SH-SY5Y (cell line): ENCODE measurements around the gene CSTPP1.

Experiments used
- GATA2 ChIP-seq: IDR thresholded peaks from 2 replicates; pipeline ENCODE4 v1.6.1; 2011; ENCODE audit warnings: mild to moderate bottlenecking, low read depth, low read length
- GATA3 ChIP-seq: IDR thresholded peaks from 2 replicates; pipeline ENCODE4 v1.6.1; 2011; ENCODE audit warnings: low read depth, mild to moderate bottlenecking, low read length, moderate library complexity

GRCh38 chr11:47018637-47019036 is 82.1 kb downstream of the CSTPP1 start:
- TF ChIP-seq GATA2: no peak
- no peak for TF ChIP-seq GATA3
